Activated CD8-positive, alpha-beta memory T cell treated with anti-CD3 and anti-CD28 coated beads, Interleukin-2, amount 50 U/mL, for 48 hours (primary cell): ENCODE data around the gene ZNF484.
"Not testable (repeated sequence)": the region's sequence is repeated elsewhere in the genome, so short reads cannot be mapped to it uniquely, and the experiment has no call there.

Source experiments
- DNase-seq: peaks from one replicate; pipeline ENCODE4 v3.0.0-alpha.2; 2020

The ZNF484 gene

GRCh38 chr9:92857236-92857635 is 20.6 kb downstream of the ZNF484 start:
- no peak for DNase-seq

GRCh38 chr9:92853716-92854115 is 24.1 kb downstream of the ZNF484 start:
- no peak for DNase-seq

DNA sequence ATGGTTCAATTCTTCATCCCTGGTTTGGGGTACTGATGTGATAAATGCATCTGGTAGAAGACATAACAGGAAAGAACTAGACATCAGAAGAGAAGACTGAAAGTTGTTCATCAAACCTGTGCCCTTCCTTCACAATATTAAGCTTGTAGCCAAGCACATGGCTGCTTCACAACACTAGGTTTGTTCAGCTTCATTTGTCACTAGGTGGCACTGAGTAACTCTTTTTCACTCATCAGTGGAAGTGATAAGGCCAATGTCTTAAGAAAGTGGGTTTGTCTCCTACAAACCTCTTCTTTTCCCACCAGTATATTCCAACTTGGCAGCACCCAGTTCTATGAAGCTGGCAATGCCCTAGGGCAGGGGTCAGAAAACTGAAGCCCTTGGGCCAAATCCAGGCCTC is 26.9 kb downstream of the ZNF484 start:
- DNase-seq, result no peak

DNA sequence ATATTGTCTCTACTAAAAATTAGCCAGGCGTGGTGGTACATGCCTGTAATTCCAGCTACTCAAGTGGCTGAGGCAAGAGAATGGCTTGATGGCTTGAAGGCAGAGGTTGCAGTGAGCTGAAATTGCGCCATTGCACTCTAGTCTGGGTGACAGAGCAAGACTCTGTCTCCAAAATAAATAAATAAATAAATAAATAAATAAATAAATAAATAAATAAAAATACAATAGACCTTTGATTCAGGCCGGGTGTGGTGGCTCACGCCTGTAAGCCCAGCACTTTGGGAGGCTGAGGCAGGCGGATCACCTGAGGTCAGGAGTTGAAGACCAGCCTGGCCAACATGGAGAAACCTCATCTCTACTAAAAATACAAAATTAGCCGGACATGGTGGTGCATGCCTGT is 29.1 kb downstream of the ZNF484 start:
- DNase-seq, result not testable (repeated sequence)

DNA sequence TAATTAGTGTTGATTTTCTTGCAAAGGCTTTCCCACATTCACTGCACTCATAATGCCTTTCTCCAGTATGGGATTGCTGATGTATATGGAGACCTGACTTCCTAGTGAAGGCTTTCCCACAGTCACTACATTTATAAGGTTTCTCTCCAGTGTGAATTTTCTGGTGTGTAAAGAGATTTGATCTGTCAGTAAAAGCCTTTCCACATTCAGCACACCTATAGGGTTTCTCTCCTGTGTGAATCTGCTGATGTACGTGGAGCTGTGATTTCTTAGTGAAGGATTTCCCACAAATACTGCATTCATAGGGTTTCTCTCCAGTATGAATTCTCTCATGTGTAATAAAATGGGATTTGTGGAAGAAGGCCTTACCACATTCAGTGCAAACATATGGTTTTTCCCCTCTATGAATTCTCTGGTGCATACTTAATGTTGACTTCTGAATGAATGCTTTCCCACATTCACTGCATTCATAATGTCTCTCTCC is 31.1 kb downstream of the ZNF484 start:
- DNase-seq, result no peak

DNA sequence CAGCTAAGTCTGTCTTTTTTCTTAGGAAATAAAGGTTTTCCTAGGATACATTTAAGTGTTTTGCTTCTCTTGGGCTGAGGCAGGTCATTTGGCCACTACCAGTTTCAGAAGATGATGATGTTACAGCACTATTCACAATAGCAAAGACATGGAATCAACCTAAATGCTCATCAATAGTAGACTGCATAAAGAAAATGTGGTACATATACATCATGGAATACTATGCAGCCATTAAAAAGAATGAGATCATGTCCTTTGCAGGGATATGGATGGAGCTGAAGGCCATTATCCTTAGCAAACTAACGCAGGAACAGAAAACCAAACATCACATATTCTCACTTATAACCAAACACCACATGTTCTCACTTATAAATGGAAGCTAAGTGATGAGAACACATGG is 39.4 kb downstream of the ZNF484 start:
- not testable (repeated sequence) for DNase-seq

DNA sequence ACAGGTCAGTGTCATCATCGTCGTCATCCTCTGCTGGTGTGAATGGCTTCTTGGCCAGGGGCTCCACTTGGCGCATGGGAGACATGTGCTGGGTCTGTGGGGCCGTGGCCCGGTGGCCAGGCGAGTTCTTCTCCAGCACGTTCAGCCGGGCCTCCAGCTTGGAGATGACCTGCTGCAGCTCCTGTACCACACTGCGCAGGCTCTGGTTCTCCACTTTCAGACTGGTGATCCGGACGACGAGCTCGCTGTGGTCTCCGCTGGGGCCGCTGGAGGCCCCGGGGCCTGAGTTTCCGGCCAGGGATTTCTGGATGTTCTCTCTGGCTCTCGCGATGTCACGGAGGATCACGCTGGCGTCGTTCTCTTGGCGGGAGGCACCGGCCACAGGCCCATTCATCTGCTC is 40.6 kb downstream of the ZNF484 start:
- DNase-seq, result no peak

- no peak for DNase-seq
Measured at GRCh38 chr9:92829420-92829819, 48.4 kb downstream of the ZNF484 start.

- not testable (repeated sequence) for DNase-seq
Measured at GRCh38 chr9:92825065-92825464, 52.8 kb downstream of the ZNF484 start.

- no peak for DNase-seq
Measured at GRCh38 chr9:92820964-92821363, 56.9 kb downstream of the ZNF484 start.

GRCh38 chr9:92819898-92820297 is 57.9 kb downstream of the ZNF484 start:
- not testable (repeated sequence) for DNase-seq

DNA sequence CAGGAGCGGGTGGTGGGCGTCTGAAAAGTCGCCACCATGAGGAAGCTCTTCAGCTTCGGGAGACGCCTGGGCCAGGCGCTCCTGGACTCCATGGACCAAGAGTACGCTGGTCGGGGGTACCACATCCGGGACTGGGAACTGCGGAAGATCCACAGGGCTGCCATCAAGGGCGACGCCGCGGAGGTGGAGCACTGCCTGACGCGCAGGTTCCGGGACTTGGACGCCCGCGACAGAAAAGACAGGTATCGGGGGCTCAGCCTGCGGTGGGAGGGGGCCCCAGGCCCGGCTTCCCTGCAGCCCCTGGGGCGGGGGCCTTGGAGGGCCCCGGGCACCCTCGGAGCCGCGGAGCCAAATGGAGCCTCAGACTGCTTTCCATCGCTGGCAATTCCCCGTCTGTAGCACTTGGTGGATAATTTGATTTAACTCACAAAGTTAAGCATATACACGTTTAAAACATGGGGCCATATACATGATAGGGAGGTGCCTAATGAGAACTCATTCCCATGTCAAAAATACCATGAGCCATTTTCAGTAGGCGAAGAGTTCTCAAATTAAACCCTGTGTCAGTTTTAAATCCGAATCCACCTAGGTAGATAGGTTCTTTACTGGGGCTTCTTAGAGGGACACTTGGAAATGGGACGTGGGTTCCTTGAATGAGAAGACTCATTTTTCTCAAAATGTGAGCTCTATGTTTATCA is 68.1 kb downstream of the ZNF484 start:
- DNase-seq, result not testable (repeated sequence)

DNA sequence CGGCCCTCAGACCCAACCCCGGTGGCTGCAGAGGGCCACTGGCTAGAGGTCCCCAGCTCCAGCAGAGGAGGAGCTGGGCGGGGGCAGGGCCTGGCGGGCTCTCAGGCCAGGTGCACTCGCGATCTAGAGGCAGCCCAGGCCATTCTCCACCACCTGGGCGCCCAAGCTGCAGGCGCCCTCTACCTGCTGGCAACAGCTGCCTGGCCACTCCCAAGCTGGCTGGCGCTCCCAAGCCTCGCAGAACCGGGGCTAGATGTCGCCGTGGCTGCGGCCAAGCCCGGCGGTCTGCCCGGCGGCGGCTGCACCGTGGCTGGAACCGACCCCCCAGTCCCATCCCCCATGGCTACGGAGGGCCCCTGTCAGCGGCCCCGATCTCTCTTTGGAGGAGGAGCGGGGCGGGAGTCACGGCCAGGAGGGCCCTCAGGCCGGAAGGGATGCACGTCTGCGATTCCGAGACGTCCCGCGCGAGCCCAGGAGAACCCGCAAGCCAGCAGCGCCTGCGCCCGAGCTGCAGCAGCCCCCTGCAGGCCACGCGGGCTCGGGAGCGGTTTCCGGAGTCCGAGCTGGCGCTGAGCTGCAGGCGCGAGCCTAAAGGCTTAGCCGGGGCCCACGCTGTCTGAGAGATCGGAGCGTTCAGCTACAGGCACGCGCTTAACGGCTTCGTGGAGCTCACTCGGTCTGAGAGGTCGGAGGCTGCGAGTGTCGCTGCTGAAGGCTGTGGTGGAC is 68.9 kb downstream of the ZNF484 start:
- peak; percentile 82 for DNase-seq

GRCh38 chr9:92807757-92808725 is 69.8 kb downstream of the ZNF484 start:
- DNase-seq, result peak; percentile 67

DNA sequence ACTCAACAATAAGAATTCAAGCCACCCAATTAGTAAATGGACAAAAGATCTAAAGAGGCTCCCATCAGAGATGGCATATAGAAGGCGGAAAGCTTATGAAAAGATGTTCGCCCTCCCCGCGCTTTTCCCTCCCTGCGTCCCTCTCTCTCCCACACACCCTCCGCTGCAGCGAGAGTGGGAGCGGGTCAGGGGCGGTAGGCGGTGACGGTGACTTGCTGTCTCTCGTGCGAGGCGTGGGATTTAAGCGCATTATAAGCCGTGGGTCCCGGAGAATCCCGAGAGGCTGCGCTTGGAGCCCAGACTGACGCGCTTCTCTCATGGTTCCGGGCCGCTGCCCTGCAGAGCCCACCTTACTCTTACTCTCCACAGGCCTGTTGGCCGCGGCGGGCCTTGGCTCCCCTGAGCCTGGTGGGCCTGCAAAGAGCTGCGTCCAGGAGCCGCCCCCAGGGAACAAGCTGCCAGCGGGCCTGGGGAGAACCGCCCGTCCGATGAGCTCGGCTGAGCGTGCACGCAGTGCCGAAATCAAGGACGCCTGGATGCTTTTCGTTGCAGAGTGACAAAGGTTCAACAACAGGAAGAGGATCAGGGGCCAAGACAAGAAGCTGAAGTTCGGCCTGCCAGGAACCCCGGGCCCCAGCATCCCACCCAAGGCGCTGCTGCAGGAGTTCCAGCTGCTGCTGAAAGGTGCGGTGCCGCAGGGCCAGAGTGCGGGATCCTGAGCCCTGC is 70.6 kb downstream of the ZNF484 start:
- DNase-seq, result no peak

DNA sequence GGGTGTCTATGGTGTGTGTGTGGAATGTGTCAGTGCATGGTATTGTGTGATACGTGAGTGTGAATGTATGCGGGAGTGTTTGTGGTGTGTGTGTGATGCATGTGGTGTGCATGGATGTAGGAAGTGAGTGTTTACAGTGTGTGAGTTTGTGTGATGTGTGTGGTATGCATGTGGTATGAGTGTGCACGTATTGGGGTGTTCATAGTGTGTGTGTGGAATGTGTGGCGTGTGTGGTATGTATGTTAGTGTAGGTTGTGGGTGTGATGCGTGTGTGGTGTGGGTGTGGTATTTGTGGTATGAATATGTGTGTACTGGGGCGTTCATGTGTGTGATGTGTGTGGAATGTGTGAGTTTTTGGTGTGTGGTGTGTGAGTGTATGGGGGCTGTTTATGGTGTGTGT is 73.1 kb downstream of the ZNF484 start:
- no peak for DNase-seq

- no peak for DNase-seq
Measured at GRCh38 chr9:92798358-92798757, 79.5 kb downstream of the ZNF484 start.

DNA sequence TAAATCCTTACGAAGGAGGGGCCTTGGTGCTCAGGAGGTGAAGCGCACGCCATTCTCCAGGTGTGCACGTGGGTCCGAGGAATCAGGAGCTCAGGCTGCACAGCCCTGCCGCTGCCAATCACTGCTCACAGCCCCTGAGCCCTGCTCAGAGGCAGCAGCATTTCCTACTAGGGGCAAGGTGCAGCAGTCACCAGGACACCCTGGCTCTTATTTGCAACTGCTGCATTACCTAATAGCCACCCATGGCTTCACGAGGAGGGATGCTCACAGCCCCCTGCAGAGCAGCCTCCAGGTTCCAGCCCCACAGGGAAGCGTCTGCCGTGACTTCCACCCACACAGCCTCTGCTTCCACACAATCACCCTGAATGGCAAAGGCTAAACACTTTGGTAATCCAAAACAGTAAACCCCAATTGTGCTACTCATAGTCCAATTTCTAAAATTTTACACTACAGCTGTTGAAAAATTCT is 81.5 kb downstream of the ZNF484 start:
- not testable (repeated sequence) for DNase-seq

GRCh38 chr9:92795598-92796336 is 82.1 kb downstream of the ZNF484 start:
- DNase-seq, result no peak
